HG03103 (cell line): Measurements from ENCODE around the gene ENTPD8.
"Not testable (repeated sequence)": the region's sequence is repeated elsewhere in the genome, so short reads cannot be mapped to it uniquely, and the experiment has no call there.

Experiments
- ATAC-seq: cut with Tn5 transposase; IDR thresholded peaks from one replicate; pipeline ENCODE4 v1.9.1; 2021; ENCODE audit warnings: low read depth; ENCODE audit not compliant: unreplicated experiment

Gene ENTPD8

DNA sequence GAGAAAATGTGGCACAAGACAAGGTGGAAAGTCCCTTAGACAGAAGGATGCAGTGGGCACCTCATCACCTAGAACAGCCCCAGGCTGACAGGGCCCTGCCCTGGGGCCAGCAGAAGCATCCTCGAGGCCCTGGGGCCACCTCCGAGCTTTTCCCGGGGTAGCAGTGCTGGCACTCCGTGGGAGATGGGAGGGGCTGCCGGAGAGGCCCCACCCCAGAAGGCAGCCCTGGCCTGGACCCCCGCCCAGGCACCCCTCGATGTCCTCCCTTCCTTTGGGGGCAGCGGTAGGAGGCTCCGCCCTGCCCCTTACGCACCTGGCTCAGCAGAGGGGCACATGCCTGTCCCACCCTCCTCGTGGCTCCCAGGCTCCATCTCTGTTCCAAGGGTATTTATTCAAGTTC lies 35.7 kb upstream of the ENTPD8 start:
- ATAC-seq: no peak

DNA sequence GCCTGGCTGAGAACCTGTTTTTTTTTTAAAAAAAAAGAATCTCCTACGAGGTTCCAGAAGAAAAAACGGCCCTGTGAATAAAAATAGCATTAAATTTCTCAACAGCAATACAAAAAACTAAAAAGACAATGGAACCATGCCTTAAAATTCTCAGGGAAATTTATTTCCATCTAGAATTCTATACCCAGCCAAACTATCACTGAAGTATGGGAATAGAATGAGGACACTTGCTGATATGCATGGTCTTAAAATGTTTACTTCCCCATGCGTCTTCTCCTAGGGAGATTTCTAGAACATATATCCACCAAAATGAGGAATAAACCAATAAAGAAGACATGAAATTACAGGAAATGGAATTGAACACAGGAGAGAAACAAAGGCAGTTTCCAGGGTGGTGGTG lies 34.5 kb upstream of the ENTPD8 start:
- no peak for ATAC-seq

DNA sequence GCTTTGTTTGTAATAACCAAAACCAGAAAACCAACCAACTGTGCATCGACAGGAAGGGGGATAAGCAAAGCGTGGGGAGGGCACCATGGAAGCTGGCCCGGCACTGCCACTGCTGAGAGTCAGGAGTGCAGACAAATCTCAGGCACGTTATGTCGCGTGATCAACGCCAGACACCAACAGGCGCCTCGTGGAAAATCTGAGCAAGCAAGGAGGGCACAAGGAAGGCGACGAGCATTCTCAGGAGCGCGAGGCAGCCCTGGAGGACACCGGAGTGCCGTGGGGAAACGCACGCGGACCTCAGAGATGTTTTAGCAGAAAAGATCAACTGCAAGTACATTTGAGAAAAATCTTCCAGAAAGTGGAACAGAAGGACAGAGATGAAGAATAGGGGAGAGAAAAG lies 33.1 kb upstream of the ENTPD8 start:
- ATAC-seq: no peak

DNA sequence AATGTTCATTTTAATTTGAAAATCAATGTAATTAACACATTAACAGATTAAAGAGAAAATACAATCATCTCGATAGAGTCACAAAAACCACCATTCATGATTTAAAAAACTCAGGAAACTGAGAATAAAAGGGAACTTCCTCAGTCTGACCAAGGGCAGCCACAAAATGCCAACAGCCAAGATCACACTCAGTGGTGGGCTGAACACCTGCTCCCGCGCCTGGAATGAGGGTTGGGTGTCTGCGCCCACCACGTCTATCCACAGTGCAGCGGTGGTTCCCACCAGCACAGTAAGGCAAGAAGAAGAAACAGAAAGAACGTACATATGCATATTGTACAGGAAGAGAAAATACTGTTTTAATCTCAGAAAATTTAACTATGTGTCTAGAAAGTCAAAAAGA lies 29.6 kb upstream of the ENTPD8 start:
- no peak for ATAC-seq

DNA sequence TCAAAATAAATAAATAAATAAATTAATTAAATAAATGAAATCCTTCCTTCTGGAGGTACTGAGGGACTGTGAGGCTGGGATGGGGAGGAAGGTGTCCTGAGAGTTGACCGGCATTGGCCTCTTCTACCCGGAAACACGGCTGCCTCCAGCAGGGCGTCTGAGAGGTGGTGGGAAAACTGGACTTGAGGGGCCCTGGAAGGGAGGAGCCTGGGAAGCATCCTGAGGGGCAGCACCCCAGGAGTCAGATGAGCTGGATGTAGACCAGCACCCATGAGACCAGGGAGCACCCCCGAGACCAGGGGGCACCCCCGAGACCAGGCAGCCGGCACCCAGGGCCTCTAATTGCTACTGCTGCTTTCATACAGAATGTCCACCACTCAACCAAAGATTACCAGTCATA lies 26.7 kb upstream of the ENTPD8 start:
- no peak for ATAC-seq

DNA sequence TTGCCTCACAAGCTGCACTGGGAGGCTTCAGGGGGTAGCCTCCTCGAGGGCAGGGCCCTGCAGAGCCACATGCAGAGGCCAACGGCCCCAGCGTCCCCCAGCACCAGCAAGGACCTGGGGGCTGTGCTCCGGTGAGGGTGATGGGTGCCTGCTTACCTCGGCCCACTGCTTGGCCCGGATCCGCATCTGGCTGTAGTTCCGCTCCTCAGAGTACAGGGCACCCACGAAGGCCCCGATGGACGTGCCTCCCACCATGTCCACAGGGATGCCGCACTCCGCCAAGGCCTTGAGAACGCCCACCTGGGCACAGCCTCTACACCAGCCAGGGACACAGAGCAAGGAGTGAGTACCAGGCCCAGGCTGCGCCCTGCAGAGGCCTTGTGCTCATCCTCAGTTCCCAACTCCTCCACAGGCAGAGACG lies 26.0 kb upstream of the ENTPD8 start:
- no peak for ATAC-seq

DNA sequence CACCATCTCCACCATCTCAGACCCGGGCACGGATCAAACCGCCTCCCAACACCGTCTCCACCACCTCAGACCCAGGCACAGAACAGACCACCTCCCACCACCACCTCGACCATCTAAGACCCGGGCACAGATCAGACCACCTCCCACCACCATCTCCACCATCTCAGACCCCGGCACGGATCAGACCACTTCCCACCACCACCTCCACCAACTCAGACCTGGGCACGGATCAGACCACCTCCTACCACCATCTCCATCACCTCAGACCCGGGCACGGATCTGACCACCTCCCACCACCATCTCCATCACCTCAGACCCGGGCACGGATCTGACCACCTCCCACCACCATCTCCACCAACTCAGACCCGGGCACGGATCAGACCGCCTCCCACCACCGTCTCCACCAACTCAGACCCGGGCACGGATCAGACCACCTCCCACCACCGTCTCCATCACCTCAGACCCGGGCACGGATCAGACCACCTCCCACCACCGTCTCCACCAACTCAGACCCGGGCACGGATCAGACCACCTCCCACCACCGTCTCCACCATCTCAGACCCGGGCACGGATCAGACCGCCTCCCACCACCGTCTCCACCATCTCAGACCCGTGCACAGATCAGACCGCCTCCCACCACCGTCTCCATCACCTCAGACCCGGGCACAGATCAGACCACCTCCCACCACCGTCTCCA lies 25.4 kb upstream of the ENTPD8 start:
- ATAC-seq: not testable (repeated sequence)

DNA sequence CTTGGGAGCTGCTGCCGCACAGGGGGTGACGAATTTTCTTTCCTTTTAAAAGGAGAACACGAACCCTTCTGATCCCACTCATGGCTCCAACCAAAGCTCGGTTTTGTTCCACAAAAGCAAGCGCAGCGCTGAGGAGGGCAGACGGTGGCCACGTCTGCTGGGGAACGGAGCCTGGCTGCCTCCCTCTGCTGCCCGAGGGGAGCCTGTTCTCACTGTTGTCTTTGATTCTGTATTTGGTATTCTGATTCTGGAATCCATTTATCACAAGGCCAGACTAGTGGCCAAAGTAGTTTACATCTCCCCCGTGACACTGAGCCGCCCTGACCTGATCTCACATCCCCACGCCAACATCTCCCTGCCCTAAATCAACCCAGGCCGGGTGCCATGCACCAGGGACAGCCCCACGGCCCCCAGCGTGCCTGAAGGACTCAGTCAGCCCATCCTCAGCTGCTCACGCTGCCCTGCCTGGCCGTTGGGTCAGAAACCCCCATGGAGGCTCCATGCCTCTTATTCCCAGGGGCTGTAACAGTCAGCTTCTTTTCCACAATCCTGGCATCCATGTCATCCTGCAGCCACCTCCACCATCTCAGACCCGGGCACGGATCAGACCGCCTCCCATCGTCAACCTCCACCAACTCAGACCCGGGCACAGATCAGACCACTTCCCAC lies 24.7 kb upstream of the ENTPD8 start:
- no peak for ATAC-seq

DNA sequence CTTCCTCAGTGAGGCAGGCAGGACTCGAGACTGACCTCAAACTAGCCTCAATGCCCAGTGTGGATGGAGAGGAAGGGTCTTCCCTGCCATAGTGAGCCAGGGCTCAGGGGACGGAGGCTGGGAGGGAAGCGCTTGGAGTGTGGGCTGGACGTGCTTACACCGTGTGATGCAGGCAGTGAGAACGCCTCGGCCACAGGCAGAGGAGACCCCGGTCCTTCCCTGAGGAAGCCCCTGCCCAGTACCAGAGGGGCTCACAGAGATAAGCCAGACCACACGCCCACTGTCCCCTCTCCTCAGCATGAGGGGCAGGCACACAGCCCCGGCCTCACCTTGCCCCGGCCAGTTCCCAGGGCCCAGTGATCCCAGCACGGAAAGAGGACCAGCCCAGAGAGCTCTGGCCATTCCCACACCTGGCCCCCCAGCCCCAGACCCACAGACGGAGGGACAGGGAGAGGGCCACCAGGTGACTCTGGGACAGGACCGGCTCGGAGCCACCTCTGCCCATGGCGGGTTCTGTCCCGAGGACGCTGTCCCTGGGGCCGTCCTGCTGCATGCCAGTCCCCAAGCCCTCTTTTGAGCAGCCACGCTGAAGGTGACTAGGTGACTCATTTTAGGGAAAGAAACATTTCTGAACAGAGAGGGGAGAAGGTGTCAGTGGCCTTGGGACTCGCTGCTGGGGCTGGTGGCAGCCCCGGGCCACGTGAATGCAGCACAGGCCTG lies 24.0 kb upstream of the ENTPD8 start:
- ATAC-seq: no peak

DNA sequence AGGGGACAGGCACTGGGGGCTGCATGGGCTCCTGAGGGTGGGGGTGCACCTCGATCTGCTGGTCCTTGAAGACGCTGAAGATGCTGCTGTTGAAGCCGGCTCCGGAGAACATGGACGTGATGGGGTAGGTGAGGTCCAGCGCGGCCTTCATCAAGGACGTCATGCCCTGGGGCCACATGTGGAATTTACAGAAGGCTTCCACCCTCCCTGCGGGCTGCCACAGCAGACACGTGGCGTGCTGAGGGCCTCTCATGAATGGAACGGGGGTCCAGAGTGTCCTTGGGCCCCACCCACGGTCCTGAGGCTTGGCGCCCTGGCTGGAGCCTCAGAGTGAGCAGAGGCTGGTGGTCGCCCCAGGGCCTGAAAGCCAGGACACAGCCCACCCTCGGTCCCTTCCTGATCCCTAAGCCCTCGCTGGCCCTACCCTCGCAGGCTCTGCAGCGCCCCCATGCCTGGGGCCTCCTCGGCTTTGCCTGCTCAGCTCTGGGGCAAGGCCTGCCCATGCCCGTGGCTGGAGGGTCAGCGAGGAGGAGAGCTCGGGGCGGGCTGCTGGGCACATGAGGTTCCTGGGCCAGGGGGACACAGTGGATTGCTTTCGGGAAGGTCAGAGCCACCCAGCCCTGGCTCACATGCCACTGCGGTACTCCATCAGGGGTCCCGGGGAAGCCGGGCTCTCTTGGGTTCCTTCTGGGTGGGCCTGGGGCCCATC lies 23.3 kb upstream of the ENTPD8 start:
- no peak for ATAC-seq

DNA sequence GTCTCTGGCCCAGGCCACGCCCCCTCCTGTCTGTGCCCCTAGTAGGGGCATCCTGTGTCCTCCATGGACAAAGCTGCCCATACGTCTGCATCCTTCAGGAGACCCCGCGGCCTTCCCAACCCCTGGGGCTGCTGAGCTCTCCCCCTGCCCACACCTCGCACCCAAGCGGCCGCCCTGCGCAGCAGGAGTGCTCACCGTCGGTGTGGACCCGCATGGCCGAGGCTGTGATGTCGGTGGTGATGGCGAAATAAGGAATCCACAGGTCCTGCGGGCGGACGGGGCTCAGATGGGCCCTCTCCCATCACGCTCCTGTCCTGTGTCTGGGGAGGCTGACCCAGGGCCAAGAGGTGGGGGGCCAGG lies 22.8 kb upstream of the ENTPD8 start:
- no peak for ATAC-seq

DNA sequence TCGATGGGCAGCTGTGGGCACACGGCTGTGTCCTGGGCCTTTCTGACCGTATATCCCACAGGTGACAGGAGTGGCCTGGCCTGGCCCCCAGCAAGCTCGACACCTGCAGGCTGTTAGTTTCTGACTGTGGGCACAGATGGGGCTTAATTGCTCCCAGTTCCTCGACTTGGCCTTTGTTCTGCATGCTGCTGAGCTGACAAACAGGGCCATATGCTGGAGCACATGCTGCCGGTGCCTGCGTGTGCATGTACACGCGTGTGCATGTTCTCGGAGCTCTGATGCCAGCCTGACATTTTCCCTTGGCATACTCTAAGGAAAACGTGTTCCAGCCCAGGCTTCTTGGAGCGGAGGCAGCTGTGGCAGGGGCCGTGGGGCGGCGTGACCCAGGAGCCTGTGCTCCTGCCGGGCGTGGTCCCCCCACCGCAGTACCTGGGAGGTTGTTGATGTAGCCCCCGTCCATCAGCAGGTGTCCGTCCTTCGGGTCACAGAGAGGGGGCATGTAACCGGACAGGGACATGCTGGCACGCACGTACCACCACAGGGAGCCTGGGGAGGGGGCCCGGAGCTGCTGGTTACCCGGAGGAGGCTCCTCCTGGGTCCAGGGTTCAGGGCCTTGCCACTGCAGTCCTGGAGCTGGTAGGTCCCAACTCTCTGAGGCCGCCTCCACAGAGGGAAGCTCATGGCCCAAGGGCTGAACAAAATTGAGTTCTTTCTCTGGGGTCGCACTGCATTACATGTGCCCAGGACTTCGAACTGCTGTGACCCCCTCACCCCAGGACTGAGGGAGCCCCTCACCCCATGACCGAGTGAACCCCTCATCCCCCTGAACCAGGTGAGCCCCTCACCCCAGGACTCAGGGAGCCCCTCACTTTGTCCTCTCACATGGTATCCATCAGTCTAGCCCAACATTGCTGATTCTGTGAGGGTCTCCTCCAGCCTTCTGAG lies 22.1 kb upstream of the ENTPD8 start:
- no peak for ATAC-seq

DNA sequence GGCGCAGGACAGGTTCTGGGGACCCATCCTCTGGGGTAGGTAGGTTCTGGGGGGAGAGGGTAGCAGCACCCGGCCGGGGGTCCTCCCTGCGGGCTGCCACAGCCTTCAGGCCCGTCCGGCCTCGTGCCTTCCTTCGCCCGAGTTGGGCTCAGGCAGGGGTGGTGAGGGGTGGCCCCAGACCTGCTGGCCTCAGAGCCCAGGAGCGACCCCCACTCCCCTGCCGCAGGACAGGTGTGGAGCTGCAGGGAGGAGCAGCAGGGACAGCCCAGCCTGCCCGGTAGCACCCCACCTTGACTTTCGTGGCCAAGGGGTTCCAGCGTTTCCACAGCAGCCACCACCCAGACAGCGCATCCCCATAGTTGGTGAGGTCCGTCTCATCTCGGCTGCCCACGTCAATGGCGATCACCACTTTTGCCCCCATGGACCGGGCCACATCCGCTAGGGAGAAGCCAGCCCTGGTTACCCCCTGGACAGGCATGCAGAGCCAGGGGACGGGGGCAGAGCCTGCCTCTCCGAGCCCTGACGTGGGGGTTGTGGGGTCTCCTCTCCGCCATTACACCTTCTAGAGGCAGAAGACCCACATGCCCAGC lies 21.3 kb upstream of the ENTPD8 start:
- no peak for ATAC-seq

DNA sequence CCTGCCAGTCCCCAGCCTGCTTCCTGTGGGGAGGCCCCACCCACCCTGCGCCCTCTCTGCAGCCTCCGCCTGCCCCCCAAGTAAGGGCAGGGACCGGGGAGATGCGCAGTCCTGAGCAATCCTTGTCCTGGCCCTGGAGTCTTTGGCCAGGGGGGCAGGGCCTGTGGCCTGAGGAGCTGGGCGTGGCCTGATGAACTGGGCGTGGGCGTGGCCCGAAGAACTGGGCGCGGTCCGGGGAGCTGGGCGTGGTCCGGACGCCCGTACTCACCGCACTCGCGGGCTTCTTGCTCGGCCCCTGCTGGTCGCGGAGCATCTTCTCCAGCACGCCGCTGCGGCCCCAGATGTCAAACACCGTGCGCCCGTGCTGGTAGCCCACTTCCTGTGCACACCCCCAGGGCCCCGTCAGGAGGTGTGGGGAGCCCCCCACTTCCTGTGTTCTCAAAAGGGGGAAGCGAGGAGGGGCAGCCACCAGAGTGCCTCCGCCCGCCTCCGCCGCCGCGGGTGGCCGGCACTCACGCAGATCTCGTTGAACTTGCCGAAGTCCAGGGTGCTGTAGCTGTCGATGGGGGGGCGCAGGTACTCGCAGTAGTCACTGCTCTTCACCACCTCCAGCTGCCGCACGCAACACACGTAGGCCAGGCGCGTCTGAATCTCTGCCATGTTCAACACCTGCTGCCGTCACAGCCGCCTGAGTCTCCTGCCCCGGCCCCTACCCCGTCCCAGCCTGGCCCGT lies 20.7 kb upstream of the ENTPD8 start:
- peak; percentile 43 for ATAC-seq

DNA sequence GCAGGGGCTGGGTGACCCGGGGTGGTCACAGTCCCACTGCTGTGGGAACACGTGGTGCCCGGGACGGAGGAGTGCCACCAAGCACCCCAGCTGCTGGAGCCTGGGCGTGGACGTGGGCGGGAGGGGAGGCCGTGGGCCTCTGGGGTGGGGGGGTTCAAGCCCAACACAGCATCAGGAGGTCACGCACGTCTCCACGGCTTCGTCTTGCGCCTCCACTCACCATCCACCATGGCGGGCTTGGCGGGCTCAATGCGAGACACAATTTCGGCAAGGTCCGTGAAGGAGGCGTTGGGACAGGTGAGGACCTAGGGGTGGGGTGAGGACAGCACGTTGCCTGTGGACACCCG lies 20.1 kb upstream of the ENTPD8 start:
- ATAC-seq: no peak

DNA sequence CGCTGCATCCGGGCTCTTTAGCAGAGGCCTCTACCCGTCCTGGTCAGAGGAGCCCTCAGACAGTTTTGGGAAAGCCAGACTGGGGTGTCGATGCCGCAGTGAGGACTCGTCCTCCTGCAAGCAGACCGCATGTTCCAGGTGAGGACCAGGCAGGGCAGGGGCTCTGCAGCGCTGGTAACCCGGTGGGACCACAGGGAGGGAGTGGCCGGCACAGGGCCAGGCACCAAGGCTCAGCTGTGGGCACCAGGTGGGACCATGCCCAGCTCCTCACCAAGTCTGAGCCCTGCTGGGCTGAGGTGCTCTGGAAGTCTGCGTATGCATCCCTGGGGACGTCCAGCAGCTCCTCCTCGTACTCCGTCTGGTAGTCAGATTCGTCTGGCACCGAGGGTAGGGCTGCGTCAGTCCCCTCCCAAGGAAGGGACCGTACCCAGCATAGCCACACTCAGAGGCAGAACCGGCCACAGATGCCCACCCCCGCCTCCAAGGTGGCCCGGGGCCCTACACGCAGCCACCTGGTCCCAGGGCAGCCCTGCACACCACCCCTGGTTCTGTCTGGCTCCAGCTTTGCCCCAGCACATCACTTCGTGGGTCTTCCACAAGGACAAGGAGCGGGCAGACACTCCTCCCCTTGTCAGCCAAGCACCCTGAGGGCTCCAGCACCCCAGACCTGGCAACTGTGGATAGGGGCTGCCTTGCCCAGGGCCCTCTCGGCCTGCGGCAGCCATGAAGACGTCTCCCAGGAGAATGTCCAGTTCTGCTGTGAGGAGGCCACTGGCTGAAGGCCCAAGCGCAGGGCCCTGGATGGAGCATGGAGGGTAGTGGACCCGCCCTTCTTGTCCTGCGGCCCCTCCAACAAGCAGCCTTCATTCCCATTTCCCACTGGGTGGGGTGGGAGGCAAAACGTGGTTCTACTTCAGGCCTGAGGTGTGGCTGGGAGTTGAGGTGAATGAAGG lies 19.5 kb upstream of the ENTPD8 start:
- ATAC-seq: no peak

DNA sequence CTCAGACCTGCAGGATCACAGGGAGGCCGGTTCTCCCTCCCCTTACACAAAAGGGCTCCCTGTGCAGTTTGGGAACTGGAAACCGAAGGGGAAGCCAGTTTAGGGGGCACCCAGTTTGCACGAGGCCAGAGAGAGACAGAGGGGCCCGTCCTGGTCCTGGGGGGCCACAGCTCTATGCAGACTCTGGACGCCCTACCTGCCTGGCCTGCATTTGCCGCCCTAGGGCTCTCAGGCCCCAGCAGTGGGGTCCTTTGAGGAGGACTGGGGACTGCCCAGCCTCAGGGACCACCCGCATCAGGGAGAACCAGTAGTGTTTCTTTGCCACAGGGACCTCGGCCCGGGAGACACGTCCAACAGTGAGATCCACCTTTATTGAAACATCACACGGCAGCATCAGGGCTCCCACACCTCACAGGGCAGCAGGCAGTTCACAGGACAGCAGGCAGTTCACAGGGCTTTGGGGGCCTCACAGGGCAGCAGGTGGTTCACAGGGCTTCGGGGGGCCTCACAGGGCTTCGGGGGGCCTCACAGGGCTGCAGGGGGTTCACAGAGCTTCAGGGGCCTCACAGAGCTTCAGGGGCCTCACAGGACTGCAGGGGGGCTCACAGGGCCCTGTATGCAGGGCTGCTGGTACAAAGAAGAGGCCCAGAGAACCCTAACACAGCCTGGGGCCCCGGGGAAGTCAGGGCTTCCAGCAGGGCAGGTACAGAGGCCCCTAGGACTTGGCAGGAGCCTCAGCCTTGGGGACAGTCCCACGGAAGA lies 18.6 kb upstream of the ENTPD8 start:
- ATAC-seq: no peak
